ENCODE results near the gene RPS6KL1.
A peak's percentile ranks its signal among the peaks of the same experiment; 100 is the strongest.

RPS6KL1 gene

DNA sequence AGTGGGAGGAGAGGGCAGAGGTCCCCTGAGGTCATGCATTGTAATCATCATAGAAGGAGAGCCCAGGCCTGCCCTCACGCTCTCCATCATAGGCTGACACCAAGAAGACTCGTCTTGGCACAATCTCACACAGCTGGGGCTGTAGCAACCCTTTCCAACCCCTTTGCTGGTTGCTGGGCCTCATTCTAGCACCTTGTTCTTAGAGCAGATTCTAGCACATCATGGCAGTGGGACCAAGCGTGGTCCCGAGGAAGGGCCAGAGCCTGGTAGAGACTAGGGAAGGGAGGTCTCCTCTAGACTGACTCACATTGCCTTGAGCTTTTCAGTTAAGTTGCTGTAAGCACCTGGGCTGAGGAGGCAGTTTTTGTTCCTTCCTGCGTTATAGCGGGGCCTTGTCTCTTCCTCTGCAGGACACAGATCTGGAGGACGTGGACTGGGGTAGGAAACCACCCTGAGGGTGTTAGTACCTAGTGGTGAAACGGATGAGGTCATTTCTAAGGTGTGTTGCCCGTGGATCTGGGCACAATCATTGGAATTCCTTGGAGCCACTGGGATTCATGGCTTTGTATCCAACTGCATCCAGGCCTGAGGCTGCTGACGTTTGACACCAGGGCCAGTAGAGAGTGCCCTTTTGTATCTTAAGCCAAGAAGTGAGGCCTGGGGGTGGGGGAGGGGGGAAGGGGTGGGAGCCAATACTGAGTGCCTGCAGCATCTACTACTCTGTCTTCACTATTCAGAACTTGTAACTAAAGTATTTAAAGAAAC, 19.9 kb downstream of the RPS6KL1 start:
- H3K36me3 ChIP-seq (ENCODE audit: control insufficient read depth, insufficient read depth, low read length): peaks cover 46% of the 10 kb centered on the region
- H3K4me1 ChIP-seq (ENCODE audit: control insufficient read depth, insufficient read depth, low read length): no peaks in the 10 kb centered on the region
- no peaks in the 10 kb centered on the region for H3K27me3 ChIP-seq (ENCODE audit: control insufficient read depth, insufficient read depth, low read length)
- H3K27ac ChIP-seq (ENCODE audit: low read depth, low read length): no peak overlapping the region
- H3K4me3 ChIP-seq (ENCODE audit: low read length): no peak overlapping the region
- no peak overlapping the region for H3K9ac ChIP-seq (ENCODE audit: low read length)

DNA sequence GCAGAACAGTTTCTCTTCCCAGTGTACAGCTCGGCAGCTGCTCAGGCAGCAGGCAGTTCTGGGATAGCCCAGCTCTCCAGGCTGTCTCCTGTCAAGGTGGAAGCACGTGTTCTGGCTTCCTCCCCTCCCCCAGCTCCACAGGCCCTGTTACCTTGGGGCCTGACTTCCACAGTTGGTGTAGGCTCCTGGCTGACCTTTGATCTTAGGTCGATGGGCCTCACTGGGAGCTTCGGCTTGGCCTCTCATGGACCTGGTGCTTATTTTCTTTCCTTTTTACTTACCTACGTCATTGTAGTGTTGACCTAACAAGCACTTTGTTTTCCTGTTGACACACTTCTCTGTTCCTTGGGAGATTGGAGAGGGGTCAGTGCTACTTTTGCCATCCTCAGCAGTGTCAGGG, 24.4 kb downstream of the RPS6KL1 start:
- Histone ChIP-seq H3K9ac (ENCODE audit: low read length) (no peak overlapping the region), H3K27me3 (ENCODE audit: control insufficient read depth, insufficient read depth, low read length) (no peaks in the 10 kb centered on the region), H3K36me3 (ENCODE audit: control insufficient read depth, insufficient read depth, low read length) (peaks cover 68% of the 10 kb centered on the region), H3K4me3 (ENCODE audit: low read length) (no peak overlapping the region), H3K4me1 (ENCODE audit: control insufficient read depth, insufficient read depth, low read length) (no peaks in the 10 kb centered on the region), H3K27ac (ENCODE audit: low read depth, low read length) (no peak overlapping the region)

DNA sequence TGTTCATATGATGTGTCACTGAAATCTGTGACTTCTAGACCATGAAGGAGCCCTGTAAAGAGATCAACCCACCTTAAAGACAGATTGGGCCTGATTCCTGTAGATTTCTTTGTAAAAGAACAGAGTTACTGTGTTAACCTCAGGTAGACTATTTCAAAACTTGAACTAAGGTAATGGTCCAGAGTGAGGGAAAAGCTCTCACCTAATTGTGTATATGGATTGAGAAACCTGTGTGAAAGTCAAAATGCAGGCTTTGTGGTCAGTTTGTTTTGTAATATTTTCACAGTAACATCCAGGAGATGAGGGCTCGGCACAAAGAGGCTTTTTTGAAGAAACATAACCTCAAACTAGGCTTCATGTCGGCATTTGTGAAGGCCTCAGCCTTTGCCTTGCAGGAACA, 25.0 kb downstream of the RPS6KL1 start:
- H3K9ac ChIP-seq (ENCODE audit: low read length): no peak overlapping the region
- H3K27me3 ChIP-seq (ENCODE audit: control insufficient read depth, insufficient read depth, low read length): no peaks in the 10 kb centered on the region
- H3K27ac ChIP-seq (ENCODE audit: low read depth, low read length): no peak overlapping the region
- no peaks in the 10 kb centered on the region for H3K4me1 ChIP-seq (ENCODE audit: control insufficient read depth, insufficient read depth, low read length)
- peaks cover 71% of the 10 kb centered on the region for H3K36me3 ChIP-seq (ENCODE audit: control insufficient read depth, insufficient read depth, low read length)
- no peak overlapping the region for H3K4me3 ChIP-seq (ENCODE audit: low read length)

DNA sequence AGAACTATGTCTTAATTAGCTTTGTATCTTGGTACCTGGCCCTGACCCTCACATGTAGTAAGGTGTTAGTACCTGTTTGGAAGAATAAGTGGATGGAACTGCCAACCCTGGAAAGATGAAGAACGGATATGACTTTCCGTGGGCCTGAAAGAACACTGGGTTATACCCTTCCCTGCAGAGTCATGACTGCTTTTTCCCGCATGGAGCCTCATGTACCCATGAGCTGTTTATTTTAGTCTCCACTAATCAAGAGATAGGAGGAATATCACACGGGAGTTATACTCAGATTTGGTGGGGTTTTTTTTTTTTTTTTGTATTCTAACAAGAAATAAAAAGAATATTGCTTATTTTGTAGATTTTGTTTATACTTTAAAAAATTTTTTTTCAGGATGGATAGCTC, 25.4 kb downstream of the RPS6KL1 start:
- no peaks in the 10 kb centered on the region for H3K27me3 ChIP-seq (ENCODE audit: control insufficient read depth, insufficient read depth, low read length)
- no peak overlapping the region for H3K4me3 ChIP-seq (ENCODE audit: low read length)
- H3K9ac ChIP-seq (ENCODE audit: low read length): no peak overlapping the region
- no peaks in the 10 kb centered on the region for H3K4me1 ChIP-seq (ENCODE audit: control insufficient read depth, insufficient read depth, low read length)
- no peak overlapping the region for H3K27ac ChIP-seq (ENCODE audit: low read depth, low read length)
- H3K36me3 ChIP-seq (ENCODE audit: control insufficient read depth, insufficient read depth, low read length): peaks cover 70% of the 10 kb centered on the region

DNA sequence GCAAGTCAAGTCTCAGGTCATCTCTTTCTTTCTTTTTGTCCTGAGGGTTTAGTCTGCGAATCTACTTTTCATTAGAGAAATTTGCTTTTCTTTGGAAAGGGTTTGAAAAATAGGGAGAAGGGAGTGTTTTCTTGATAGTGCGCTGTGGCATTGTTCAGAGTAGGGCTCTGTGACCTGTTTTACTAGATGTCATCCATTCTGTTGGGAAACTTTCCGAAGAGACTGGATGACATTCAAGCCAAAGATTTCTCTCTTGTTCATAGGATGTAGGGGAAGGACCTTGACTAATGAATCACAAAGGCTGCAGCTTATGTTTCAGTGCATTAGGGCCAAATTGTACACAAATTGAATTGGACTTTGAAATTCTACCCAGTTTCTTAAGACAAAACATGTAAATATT, 26.7 kb downstream of the RPS6KL1 start:
- no peaks in the 10 kb centered on the region for H3K27me3 ChIP-seq (ENCODE audit: control insufficient read depth, insufficient read depth, low read length)

DNA sequence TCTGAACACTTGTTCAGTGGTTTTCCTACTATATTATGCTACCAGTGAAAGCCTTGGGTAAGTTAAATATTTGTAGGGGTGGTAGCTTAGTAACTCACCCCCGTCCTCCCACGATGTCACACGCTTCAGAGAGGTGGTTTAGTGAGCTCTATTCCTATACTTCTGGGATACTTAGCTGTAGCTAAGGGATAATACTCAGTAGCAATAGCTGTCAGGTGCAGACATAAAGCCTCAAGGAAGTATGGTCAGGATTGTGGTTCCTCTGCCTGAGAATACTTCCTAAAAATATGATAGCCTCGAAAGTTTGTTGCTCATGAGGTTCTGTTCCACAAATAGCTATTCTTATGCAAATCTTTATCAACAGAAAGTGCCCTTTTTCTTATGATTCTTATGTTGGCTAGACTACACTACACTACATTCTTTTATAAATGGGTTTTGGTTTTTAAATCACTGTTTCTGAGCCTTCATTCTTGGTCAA, 29.4 kb downstream of the RPS6KL1 start:
- Histone ChIP-seq H3K27me3 (ENCODE audit: control insufficient read depth, insufficient read depth, low read length) (no peaks in the 10 kb centered on the region), H3K36me3 (ENCODE audit: control insufficient read depth, insufficient read depth, low read length) (peaks cover 51% of the 10 kb centered on the region), H3K27ac (ENCODE audit: low read depth, low read length) (no peak overlapping the region), H3K4me1 (ENCODE audit: control insufficient read depth, insufficient read depth, low read length) (no peaks in the 10 kb centered on the region), H3K4me3 (ENCODE audit: low read length) (no peak overlapping the region), H3K9ac (ENCODE audit: low read length) (no peak overlapping the region)

More for the DNA sequence above, 26.7 kb downstream of the RPS6KL1 start:
- Histone ChIP-seq H3K4me3 (ENCODE audit: low read length) (no peak overlapping the region), H3K4me1 (ENCODE audit: control insufficient read depth, insufficient read depth, low read length) (no peaks in the 10 kb centered on the region), H3K27ac (ENCODE audit: low read depth, low read length) (no peak overlapping the region), H3K36me3 (ENCODE audit: control insufficient read depth, insufficient read depth, low read length) (peaks cover 73% of the 10 kb centered on the region), H3K9ac (ENCODE audit: low read length) (no peak overlapping the region)

DNA sequence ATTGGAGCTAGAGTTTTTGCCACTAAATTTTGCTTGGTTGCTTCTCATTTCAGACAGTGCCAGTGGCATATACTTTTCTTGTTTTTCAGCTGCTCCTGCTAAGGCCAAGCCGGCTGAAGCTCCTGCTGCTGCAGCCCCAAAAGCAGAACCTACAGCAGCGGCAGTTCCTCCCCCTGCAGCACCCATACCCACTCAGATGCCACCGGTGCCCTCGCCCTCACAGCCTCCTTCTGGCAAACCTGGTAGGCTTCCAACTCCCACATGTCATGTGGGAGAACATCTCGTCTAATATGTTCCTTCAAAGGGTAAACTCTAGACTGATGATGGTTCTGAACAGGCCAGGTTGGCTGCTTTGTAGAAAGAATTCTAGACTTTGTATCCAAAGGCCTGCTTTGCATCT, 30.3 kb downstream of the RPS6KL1 start:
- Histone ChIP-seq H3K27me3 (ENCODE audit: control insufficient read depth, insufficient read depth, low read length) (no peaks in the 10 kb centered on the region), H3K27ac (ENCODE audit: low read depth, low read length) (no peak overlapping the region), H3K4me1 (ENCODE audit: control insufficient read depth, insufficient read depth, low read length) (no peaks in the 10 kb centered on the region), H3K4me3 (ENCODE audit: low read length) (no peak overlapping the region), H3K36me3 (ENCODE audit: control insufficient read depth, insufficient read depth, low read length) (peaks cover 43% of the 10 kb centered on the region), H3K9ac (ENCODE audit: low read length) (no peak overlapping the region)

DNA sequence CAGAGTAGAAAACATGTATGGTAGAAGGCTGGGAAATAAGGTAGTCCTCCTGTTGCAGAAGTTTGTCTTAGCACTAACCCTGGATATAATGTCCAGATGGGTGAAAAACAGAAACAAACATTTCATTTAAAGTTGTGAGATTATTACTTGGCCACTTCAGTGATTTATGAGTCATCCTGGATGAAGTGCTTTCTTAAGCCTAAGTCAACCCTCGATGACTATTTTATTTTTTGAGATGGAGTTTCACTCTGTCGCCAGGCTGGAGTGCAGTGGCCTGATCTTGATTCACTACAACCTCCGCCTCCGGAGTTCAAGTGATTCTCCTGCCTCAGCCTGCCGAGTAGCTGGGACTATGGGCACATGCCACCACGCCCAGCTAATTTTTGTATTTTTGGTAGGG, 31.2 kb downstream of the RPS6KL1 start:
- Histone ChIP-seq H3K27ac (ENCODE audit: low read depth, low read length) (no peak overlapping the region), H3K4me3 (ENCODE audit: low read length) (no peak overlapping the region), H3K4me1 (ENCODE audit: control insufficient read depth, insufficient read depth, low read length) (no peaks in the 10 kb centered on the region), H3K9ac (ENCODE audit: low read length) (no peak overlapping the region), H3K36me3 (ENCODE audit: control insufficient read depth, insufficient read depth, low read length) (peaks cover 35% of the 10 kb centered on the region), H3K27me3 (ENCODE audit: control insufficient read depth, insufficient read depth, low read length) (no peaks in the 10 kb centered on the region)

DNA sequence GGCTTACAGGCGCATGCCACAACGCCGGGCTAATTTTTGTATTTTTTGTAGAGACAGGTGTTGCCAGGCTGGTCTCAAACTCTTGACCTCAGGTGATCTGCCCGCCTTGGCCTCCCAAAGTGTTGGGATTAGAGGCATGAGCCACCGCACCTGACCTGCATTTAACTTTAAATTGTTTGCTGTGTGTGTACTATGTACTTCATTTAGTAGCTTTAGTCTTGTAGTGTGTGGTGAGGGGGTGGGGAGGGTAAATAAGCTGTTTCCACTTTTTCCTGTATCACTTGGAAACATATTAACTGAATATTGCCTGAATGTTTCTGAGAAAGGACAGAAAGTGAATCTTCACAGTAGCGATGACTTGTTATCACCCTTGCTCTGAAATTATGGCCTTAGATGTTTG, 32.8 kb downstream of the RPS6KL1 start:
- Histone ChIP-seq H3K4me1 (ENCODE audit: control insufficient read depth, insufficient read depth, low read length) (no peaks in the 10 kb centered on the region), H3K27ac (ENCODE audit: low read depth, low read length) (no peak overlapping the region), H3K36me3 (ENCODE audit: control insufficient read depth, insufficient read depth, low read length) (peaks cover 36% of the 10 kb centered on the region), H3K4me3 (ENCODE audit: low read length) (no peak overlapping the region), H3K9ac (ENCODE audit: low read length) (no peak overlapping the region), H3K27me3 (ENCODE audit: control insufficient read depth, insufficient read depth, low read length) (no peaks in the 10 kb centered on the region)

DNA sequence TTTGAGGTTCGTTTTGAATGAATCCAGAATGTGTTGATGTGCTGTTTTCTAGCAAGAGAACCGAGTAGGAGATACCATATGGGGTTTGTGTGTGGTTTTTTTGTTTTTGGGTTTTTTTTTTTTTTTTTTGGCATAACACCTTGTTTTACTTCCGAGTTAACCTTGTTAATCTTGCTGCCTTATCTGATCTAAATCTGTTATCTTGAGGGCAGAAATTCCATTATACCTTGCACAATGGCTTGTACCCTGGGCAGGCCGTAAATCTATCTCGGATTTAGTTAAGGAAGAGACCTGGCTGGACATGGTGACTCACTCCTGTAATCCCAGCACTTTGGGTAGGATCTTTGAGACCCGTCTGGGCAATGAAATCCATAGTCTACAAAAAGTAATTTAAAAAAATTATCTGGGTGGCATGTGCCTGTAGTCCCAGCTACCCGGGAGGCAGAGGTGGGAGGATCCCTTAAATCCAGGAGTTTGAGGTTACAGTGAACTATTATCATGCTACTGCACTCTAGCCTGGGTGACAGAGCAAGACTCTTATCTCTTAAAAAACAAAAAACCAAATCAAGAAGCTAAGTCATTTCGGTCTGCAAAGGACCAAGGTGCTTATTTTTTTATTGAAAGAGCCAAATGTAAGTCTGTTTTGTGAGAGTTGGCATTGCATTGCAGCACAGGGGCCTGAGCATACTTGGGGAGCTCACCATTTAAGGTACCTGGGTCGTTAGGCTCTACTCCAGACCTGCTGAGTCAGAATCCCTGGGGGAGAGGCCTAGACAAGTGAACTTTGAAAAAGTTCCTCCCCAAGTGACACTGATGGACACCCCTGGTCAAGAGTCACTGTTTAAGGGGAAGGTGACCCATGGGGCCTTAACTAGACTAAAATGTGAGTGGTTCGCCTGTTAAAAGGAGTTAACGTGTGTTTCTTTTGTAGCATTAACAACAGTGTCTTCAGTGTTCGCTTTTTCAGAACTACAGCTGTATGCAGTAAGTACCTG, 34.6 kb downstream of the RPS6KL1 start:
- peaks cover 27% of the 10 kb centered on the region for H3K36me3 ChIP-seq (ENCODE audit: control insufficient read depth, insufficient read depth, low read length)
- H3K9ac ChIP-seq (ENCODE audit: low read length): no peak overlapping the region
- no peak overlapping the region for H3K4me3 ChIP-seq (ENCODE audit: low read length)
- H3K4me1 ChIP-seq (ENCODE audit: control insufficient read depth, insufficient read depth, low read length): peaks cover 5% of the 10 kb centered on the region
- no peaks in the 10 kb centered on the region for H3K27me3 ChIP-seq (ENCODE audit: control insufficient read depth, insufficient read depth, low read length)
- H3K27ac ChIP-seq (ENCODE audit: low read depth, low read length): no peak overlapping the region

DNA sequence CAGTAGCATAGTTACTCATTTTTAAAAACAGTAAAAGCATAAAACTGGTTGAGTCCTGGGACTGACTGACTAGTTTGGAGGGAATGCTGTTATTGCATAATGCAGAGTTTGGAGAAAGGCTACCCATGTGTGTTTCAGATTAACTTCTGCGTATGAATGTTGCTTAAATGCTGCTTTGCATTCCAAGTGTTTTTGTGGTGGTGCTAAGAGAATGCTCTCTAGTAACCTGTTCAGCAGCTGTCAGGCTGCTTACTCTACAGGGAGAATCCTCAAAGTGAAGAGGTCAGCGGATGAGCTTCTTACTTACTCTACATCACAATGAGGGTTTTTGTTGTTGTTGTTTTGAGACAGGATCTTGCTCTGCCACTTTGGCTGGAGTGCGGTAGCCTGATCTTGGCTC, 37.1 kb downstream of the RPS6KL1 start:
- peaks cover 9% of the 10 kb centered on the region for H3K36me3 ChIP-seq (ENCODE audit: control insufficient read depth, insufficient read depth, low read length)
- H3K27me3 ChIP-seq (ENCODE audit: control insufficient read depth, insufficient read depth, low read length): no peaks in the 10 kb centered on the region
- no peak overlapping the region for H3K9ac ChIP-seq (ENCODE audit: low read length)
- no peak overlapping the region for H3K4me3 ChIP-seq (ENCODE audit: low read length)
- H3K4me1 ChIP-seq (ENCODE audit: control insufficient read depth, insufficient read depth, low read length): peaks cover 12% of the 10 kb centered on the region
- H3K27ac ChIP-seq (ENCODE audit: low read depth, low read length): no peak overlapping the region

DNA sequence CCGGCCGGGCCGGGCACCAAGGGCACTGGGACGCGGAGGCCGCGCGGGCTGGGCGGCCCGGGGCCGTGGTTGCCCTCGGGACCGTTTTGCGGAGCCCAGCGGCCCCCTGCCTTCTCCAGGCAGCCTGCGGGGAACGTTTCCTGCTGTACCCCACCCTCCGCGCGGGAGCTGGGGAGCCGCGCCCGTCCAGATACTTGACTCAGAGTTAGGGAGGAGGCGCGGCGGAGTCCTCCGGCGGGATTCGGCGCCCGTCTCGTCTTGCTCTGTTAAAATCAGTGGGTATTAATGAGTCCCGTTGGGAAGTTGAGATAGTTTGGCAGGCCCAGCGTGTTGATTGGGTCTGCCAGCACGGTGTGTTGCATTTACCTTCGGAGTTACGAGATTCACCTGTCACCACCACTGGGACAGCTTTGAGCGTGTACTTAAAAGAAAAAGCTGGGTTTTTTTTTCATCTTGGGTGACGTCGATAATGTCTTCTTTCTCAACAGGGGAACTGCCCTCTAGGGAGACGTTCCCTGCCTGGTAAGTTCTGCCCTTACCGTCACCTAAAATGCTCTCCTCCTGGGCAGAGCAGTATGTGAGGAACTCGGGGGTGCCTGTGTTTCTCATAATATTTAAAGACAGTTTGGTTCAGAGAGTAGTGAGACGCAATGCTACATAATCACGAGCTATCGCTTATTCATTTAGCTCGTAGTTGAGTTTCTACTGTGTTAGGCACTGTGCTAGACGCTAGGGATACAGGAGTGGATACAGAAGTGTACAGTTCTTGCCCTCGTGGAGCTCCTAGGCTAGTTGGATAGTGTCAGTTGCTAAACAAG, 40.7 kb downstream of the RPS6KL1 start:
- H3K9ac ChIP-seq (ENCODE audit: low read length): peak overlapping the region; percentile 28
- H3K36me3 ChIP-seq (ENCODE audit: control insufficient read depth, insufficient read depth, low read length): peaks cover 4% of the 10 kb centered on the region
- peaks cover 12% of the 10 kb centered on the region for H3K4me1 ChIP-seq (ENCODE audit: control insufficient read depth, insufficient read depth, low read length)
- no peaks in the 10 kb centered on the region for H3K27me3 ChIP-seq (ENCODE audit: control insufficient read depth, insufficient read depth, low read length)
- H3K4me3 ChIP-seq (ENCODE audit: low read length): peak overlapping the region; percentile 95
- H3K27ac ChIP-seq (ENCODE audit: low read depth, low read length): peak overlapping the region; percentile 89
